Measurements from ENCODE around the gene TYROBP.
"Not testable (repeated sequence)": the region's sequence is repeated elsewhere in the genome, so short reads cannot be mapped to it uniquely, and the experiment has no call there.

TYROBP gene

GRCh38 chr19:35898499-35898809 lies 9.6 kb downstream of the TYROBP start:
- no peak for DNase-seq (ENCODE audit: low read depth, low spot score)
- no peak for TF ChIP-seq SUZ12 (IDR thresholded peaks at IDR 0.05; ENCODE audit: extremely low read depth, insufficient read depth, insufficient read length)
- no peak for TF ChIP-seq YY1 (IDR thresholded peaks at IDR 0.05; ENCODE audit: insufficient read depth, insufficient read length)
- TF ChIP-seq ZNF274 (IDR thresholded peaks at IDR 0.05; ENCODE audit: low read depth, low read length), result no peak
- Histone ChIP-seq H3K4me1 (ENCODE audit: insufficient read depth, insufficient read length) (peaks cover 1% of the 10 kb centered on the region), H3K36me3 (ENCODE audit: insufficient read depth, insufficient read length, low read length) (peaks cover 39% of the 10 kb centered on the region), H3K9ac (ENCODE audit: insufficient read length, low read depth) (peak overlapping the region; percentile 74), H3K27me3 (ENCODE audit: insufficient read depth, insufficient read length) (no peaks in the 10 kb centered on the region), H3K4me3 (ENCODE audit: insufficient read length, low read depth) (peak overlapping the region; percentile 89), H3K9me3 (ENCODE audit: insufficient read depth, low read length) (no peaks in the 10 kb centered on the region)

GRCh38 chr19:35897706-35898451 lies 10.2 kb downstream of the TYROBP start:
- no peak overlapping the region for H3K4me3 ChIP-seq (ENCODE audit: insufficient read length, low read depth)
- no peaks in the 10 kb centered on the region for H3K27me3 ChIP-seq (ENCODE audit: insufficient read depth, insufficient read length)
- no peaks in the 10 kb centered on the region for H3K9me3 ChIP-seq (ENCODE audit: insufficient read depth, low read length)
- peaks cover 43% of the 10 kb centered on the region for H3K36me3 ChIP-seq (ENCODE audit: insufficient read depth, insufficient read length, low read length)
- no peak for DNase-seq (ENCODE audit: low read depth, low spot score)
- no peaks in the 10 kb centered on the region for H3K4me1 ChIP-seq (ENCODE audit: insufficient read depth, insufficient read length)
- TF ChIP-seq ZNF274 (IDR thresholded peaks at IDR 0.05; ENCODE audit: low read depth, low read length) (no peak), SUZ12 (IDR thresholded peaks at IDR 0.05; ENCODE audit: extremely low read depth, insufficient read depth, insufficient read length) (no peak), YY1 (IDR thresholded peaks at IDR 0.05; ENCODE audit: insufficient read depth, insufficient read length) (no peak)
- peak overlapping the region; percentile 74 for H3K9ac ChIP-seq (ENCODE audit: insufficient read length, low read depth)

- no peaks in the 10 kb centered on the region for H3K9me3 ChIP-seq (ENCODE audit: insufficient read depth, low read length)
- peaks cover 45% of the 10 kb centered on the region for H3K36me3 ChIP-seq (ENCODE audit: insufficient read depth, insufficient read length, low read length)
- no peaks in the 10 kb centered on the region for H3K27me3 ChIP-seq (ENCODE audit: insufficient read depth, insufficient read length)
- no peak for TF ChIP-seq SUZ12 (IDR thresholded peaks at IDR 0.05; ENCODE audit: extremely low read depth, insufficient read depth, insufficient read length)
- TF ChIP-seq ZNF274 (IDR thresholded peaks at IDR 0.05; ENCODE audit: low read depth, low read length), result no peak
- no peak for TF ChIP-seq YY1 (IDR thresholded peaks at IDR 0.05; ENCODE audit: insufficient read depth, insufficient read length)
- no peak overlapping the region for H3K4me3 ChIP-seq (ENCODE audit: insufficient read length, low read depth)
- no peak overlapping the region for H3K9ac ChIP-seq (ENCODE audit: insufficient read length, low read depth)
- H3K4me1 ChIP-seq (ENCODE audit: insufficient read depth, insufficient read length), result no peaks in the 10 kb centered on the region
- no peak for DNase-seq (ENCODE audit: low read depth, low spot score)
Observed at GRCh38 chr19:35896643-35897040, 11.5 kb downstream of the TYROBP start.

GRCh38 chr19:35895911-35896642 lies 12.0 kb downstream of the TYROBP start:
- Histone ChIP-seq H3K9me3 (ENCODE audit: insufficient read depth, low read length) (no peaks in the 10 kb centered on the region), H3K36me3 (ENCODE audit: insufficient read depth, insufficient read length, low read length) (peaks cover 45% of the 10 kb centered on the region), H3K9ac (ENCODE audit: insufficient read length, low read depth) (no peak overlapping the region), H3K4me3 (ENCODE audit: insufficient read length, low read depth) (no peak overlapping the region), H3K27me3 (ENCODE audit: insufficient read depth, insufficient read length) (no peaks in the 10 kb centered on the region), H3K4me1 (ENCODE audit: insufficient read depth, insufficient read length) (no peaks in the 10 kb centered on the region)
- no peak for DNase-seq (ENCODE audit: low read depth, low spot score)
- no peak for TF ChIP-seq ZNF274 (IDR thresholded peaks at IDR 0.05; ENCODE audit: low read depth, low read length)
- no peak for TF ChIP-seq YY1 (IDR thresholded peaks at IDR 0.05; ENCODE audit: insufficient read depth, insufficient read length)
- no peak for TF ChIP-seq SUZ12 (IDR thresholded peaks at IDR 0.05; ENCODE audit: extremely low read depth, insufficient read depth, insufficient read length)

- no peak for DNase-seq (ENCODE audit: low read depth, low spot score)
- H3K4me3 ChIP-seq (ENCODE audit: insufficient read length, low read depth), result no peak overlapping the region
- H3K4me1 ChIP-seq (ENCODE audit: insufficient read depth, insufficient read length), result no peaks in the 10 kb centered on the region
- no peak overlapping the region for H3K9ac ChIP-seq (ENCODE audit: insufficient read length, low read depth)
- no peaks in the 10 kb centered on the region for H3K27me3 ChIP-seq (ENCODE audit: insufficient read depth, insufficient read length)
- H3K9me3 ChIP-seq (ENCODE audit: insufficient read depth, low read length), result no peaks in the 10 kb centered on the region
- peaks cover 53% of the 10 kb centered on the region for H3K36me3 ChIP-seq (ENCODE audit: insufficient read depth, insufficient read length, low read length)
- TF ChIP-seq YY1 (IDR thresholded peaks at IDR 0.05; ENCODE audit: insufficient read depth, insufficient read length), result no peak
- TF ChIP-seq ZNF274 (IDR thresholded peaks at IDR 0.05; ENCODE audit: low read depth, low read length), result no peak
- TF ChIP-seq SUZ12 (IDR thresholded peaks at IDR 0.05; ENCODE audit: extremely low read depth, insufficient read depth, insufficient read length), result no peak
Observed at GRCh38 chr19:35894342-35894741, 13.8 kb downstream of the TYROBP start.

GRCh38 chr19:35891819-35892218 lies 16.3 kb downstream of the TYROBP start:
- peaks cover 55% of the 10 kb centered on the region for H3K36me3 ChIP-seq (ENCODE audit: insufficient read depth, insufficient read length, low read length)
- H3K4me3 ChIP-seq (ENCODE audit: insufficient read length, low read depth); H3K9me3 ChIP-seq (ENCODE audit: insufficient read depth, low read length); H3K4me1 ChIP-seq (ENCODE audit: insufficient read depth, insufficient read length); DNase-seq (ENCODE audit: low read depth, low spot score); H3K27me3 ChIP-seq (ENCODE audit: insufficient read depth, insufficient read length); H3K9ac ChIP-seq (ENCODE audit: insufficient read length, low read depth): not testable (repeated sequence)

GRCh38 chr19:35890113-35890650 lies 17.9 kb downstream of the TYROBP start:
- Histone ChIP-seq H3K9me3 (ENCODE audit: insufficient read depth, low read length) (no peaks in the 10 kb centered on the region), H3K27me3 (ENCODE audit: insufficient read depth, insufficient read length) (no peaks in the 10 kb centered on the region), H3K36me3 (ENCODE audit: insufficient read depth, insufficient read length, low read length) (peaks cover 50% of the 10 kb centered on the region), H3K4me1 (ENCODE audit: insufficient read depth, insufficient read length) (no peaks in the 10 kb centered on the region), H3K9ac (ENCODE audit: insufficient read length, low read depth) (no peak overlapping the region), H3K4me3 (ENCODE audit: insufficient read length, low read depth) (no peak overlapping the region)
- DNase-seq (ENCODE audit: low read depth, low spot score), result no peak
- TF ChIP-seq ZNF274 (IDR thresholded peaks at IDR 0.05; ENCODE audit: low read depth, low read length), result no peak
